Keratinocyte (primary cell): ENCODE data around the gene CAPN15. TPM values are rescaled to one million over a fixed set of nuclear protein-coding genes. Genes with fewer than 3 reads are reported as not detected.

ENCODE experiments used
- DNase-seq: peaks from one replicate; pipeline ENCODE4 v3.0.0-alpha.2; 2011; ENCODE audit warnings: low read depth, missing footprints, low spot score
- FAIRE-seq: peaks from 2 replicates; lab custom pipeline; 2011; peaks lifted over from hg19 to GRCh38; lab: Jason Lieb, UNC
- H2AFZ ChIP-seq: 2 replicates; pipeline ENCODE4 v1.6.0; 2012; ENCODE audit warnings: low read length, control low read depth, inconsistent platforms; ENCODE audit not compliant: control insufficient read depth
- H3K27ac ChIP-seq: 2 replicates; pipeline ENCODE4 v1.5.1; 2011; ENCODE audit warnings: low read length; ENCODE audit not compliant: control insufficient read depth, insufficient read depth
- H3K27me3 ChIP-seq: 3 replicates; pipeline ENCODE4 v1.6.0; 2011; ENCODE audit warnings: low read length; ENCODE audit not compliant: control insufficient read depth, insufficient read depth; ENCODE audit errors: extremely low read depth
- H3K36me3 ChIP-seq, 2 experiments: 2 replicates in 1 of 2; 3 replicates in 1 of 2; pipeline ENCODE4 v1.5.1; 2011; ENCODE audit warnings: low read length in 2 of 2, mild to moderate bottlenecking in 1 of 2; ENCODE audit not compliant: control insufficient read depth in 2 of 2, insufficient read depth in 2 of 2; ENCODE audit errors: extremely low read depth in 1 of 2
- H3K4me1 ChIP-seq: 3 replicates; pipeline ENCODE4 v1.5.1; 2011; ENCODE audit warnings: low read length; ENCODE audit not compliant: control insufficient read depth, insufficient read depth; ENCODE audit errors: extremely low read depth
- H3K4me2 ChIP-seq: 3 replicates; pipeline ENCODE4 v1.6.0; 2011; ENCODE audit warnings: low read depth, low read length; ENCODE audit not compliant: control insufficient read depth, insufficient read depth; ENCODE audit errors: extremely low read depth
- H3K4me3 ChIP-seq, 3 experiments: fragments of 200-600 bp in 1 of 3; sonication (generic) in 1 of 3; 2 replicates in 2 of 3; 3 replicates in 1 of 3; pipeline ENCODE4 v1.5.1; 2011 to 2016; ENCODE audit warnings: low read length in 3 of 3, mild to moderate bottlenecking in 3 of 3, control low read depth in 2 of 3, inconsistent platforms in 1 of 3, low read depth in 1 of 3, mixed read lengths in 1 of 3, mixed run types in 1 of 3, moderate library complexity in 1 of 3; ENCODE audit not compliant: control insufficient read depth in 2 of 3, insufficient read depth in 2 of 3; ENCODE audit errors: extremely low read depth in 1 of 3
- H3K79me2 ChIP-seq: 2 replicates; pipeline ENCODE4 v1.6.0; 2012; ENCODE audit warnings: low read length; ENCODE audit not compliant: control insufficient read depth, insufficient read depth
- H3K9ac ChIP-seq: 3 replicates; pipeline ENCODE4 v1.6.0; 2011; ENCODE audit warnings: low read length; ENCODE audit not compliant: control insufficient read depth, insufficient read depth; ENCODE audit errors: extremely low read depth
- H3K9me1 ChIP-seq: 3 replicates; pipeline ENCODE4 v1.6.0; 2011; ENCODE audit warnings: low read length; ENCODE audit not compliant: control insufficient read depth, insufficient read depth; ENCODE audit errors: extremely low read depth
- H3K9me3 ChIP-seq: 2 replicates; pipeline ENCODE4 v1.5.1; 2012; ENCODE audit warnings: low read depth, low read length; ENCODE audit not compliant: control insufficient read depth
- H4K20me1 ChIP-seq: 3 replicates; pipeline ENCODE4 v1.6.0; 2011; ENCODE audit warnings: low read length; ENCODE audit not compliant: control insufficient read depth, insufficient read depth; ENCODE audit errors: extremely low read depth
- EZH2 ChIP-seq: IDR thresholded peaks from one replicate; pipeline ENCODE4 v1.6.1; 2012; ENCODE audit warnings: inconsistent platforms, mild to moderate bottlenecking, low read length, moderate library complexity
- dilution Hi-C: fragments of 300-500 bp; cut with MboI; formaldehyde crosslinking; loops from one replicate; pipeline ENCODE4 v1.7.0; 2020; ENCODE audit warnings: low sequenced_read_pairs; ENCODE audit not compliant: extremely low pct_ligation_motif_present
- polyA plus RNA-seq, 5 experiments: library from polyadenylated mRNA; depleted of rRNA in 3 of 5; stranded (reverse) in 3 of 5; stranded (forward) in 1 of 5; unstranded in 1 of 5; fragments of >200 nt; gene quantifications; 1 replicate in 1 of 5; 2 replicates in 3 of 5; 3 replicates in 1 of 5; pipeline versions ENCODE4 v1.2.1 to v1.2.3, GENCODE V29; 2011 to 2012; ENCODE audit warnings: missing spikeins in 2 of 5, low read depth in 1 of 5, low replicate concordance in 1 of 5
- TF ChIP-seq, protein P1 (sequence below), 3 experiments: IDR thresholded peaks in 1 of 3; conservative IDR thresholded peaks in 1 of 3; optimal IDR thresholded peaks in 1 of 3; 2 replicates in 2 of 3; 3 replicates in 1 of 3; pipeline versions ENCODE3 to v1.5.1; 2011; ENCODE audit warnings: low read length in 3 of 3, mild to moderate bottlenecking in 3 of 3, moderate library complexity in 2 of 3, control low read depth in 1 of 3, inconsistent platforms in 1 of 3; ENCODE audit not compliant: insufficient read depth in 2 of 3; ENCODE audit errors: extremely low read depth in 1 of 3

The CAPN15 gene
- polyA plus RNA-seq, 1 donor (not counting 4 experiments of a cell fraction or from before 2014, with no cell fraction given): 7.9 TPM

DNA sequence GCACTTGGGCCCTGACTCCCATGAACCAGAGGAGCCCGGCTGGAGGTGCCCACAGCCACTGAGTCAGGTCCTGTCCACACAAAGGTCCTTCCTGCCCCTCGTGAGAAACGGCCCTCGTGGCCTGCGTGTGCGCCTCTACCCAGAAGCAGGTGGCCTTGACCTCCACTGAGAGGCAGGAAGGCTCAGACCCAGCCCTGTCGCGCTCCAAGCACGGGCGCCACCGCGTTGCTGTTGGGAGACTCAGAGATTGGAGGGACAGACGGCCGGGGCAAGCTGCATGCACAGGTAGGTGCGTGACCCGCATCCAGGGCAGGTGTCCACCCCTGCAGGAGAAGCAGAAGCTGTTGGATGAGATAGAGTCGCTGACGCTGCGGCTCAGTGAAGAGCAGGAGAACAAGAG, 8.1 kb upstream of the CAPN15 start:
- H3K27me3 ChIP-seq: no peaks in the 10 kb centered on the region
- H3K27ac ChIP-seq: no peak overlapping the region
- H3K9me1 ChIP-seq: no peaks in the 10 kb centered on the region
- H4K20me1 ChIP-seq: peaks cover 5% of the 10 kb centered on the region
- peaks cover 5% of the 10 kb centered on the region for H3K79me2 ChIP-seq
- no peak overlapping the region for H3K9ac ChIP-seq
- peaks cover 9% of the 10 kb centered on the region for H3K4me1 ChIP-seq
- peaks cover 7 to 18% of the 10 kb centered on the region in 2 experiments for H3K36me3 ChIP-seq
- no peak overlapping the region for H3K4me3 ChIP-seq
- H3K9me3 ChIP-seq: no peaks in the 10 kb centered on the region
- no peak overlapping the region for H3K4me2 ChIP-seq
- DNase-seq: no peak
- no peak overlapping the region for H2AFZ ChIP-seq
- dilution Hi-C loops: no loop called here
- no peak for FAIRE-seq
- no peak for TF ChIP-seq EZH2
- TF ChIP-seq, protein P1, sequence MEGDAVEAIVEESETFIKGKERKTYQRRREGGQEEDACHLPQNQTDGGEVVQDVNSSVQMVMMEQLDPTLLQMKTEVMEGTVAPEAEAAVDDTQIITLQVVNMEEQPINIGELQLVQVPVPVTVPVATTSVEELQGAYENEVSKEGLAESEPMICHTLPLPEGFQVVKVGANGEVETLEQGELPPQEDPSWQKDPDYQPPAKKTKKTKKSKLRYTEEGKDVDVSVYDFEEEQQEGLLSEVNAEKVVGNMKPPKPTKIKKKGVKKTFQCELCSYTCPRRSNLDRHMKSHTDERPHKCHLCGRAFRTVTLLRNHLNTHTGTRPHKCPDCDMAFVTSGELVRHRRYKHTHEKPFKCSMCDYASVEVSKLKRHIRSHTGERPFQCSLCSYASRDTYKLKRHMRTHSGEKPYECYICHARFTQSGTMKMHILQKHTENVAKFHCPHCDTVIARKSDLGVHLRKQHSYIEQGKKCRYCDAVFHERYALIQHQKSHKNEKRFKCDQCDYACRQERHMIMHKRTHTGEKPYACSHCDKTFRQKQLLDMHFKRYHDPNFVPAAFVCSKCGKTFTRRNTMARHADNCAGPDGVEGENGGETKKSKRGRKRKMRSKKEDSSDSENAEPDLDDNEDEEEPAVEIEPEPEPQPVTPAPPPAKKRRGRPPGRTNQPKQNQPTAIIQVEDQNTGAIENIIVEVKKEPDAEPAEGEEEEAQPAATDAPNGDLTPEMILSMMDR (optimal IDR thresholded peaks at IDR 0.05 in 1 of 3, IDR thresholded peaks at IDR 0.05 in 1 of 3, conservative IDR thresholded peaks at IDR 0.05 in 1 of 3; ENCODE audit: extremely low read depth in 1 of 3, insufficient read depth in 2 of 3, low read length in 3 of 3): no peak

DNA sequence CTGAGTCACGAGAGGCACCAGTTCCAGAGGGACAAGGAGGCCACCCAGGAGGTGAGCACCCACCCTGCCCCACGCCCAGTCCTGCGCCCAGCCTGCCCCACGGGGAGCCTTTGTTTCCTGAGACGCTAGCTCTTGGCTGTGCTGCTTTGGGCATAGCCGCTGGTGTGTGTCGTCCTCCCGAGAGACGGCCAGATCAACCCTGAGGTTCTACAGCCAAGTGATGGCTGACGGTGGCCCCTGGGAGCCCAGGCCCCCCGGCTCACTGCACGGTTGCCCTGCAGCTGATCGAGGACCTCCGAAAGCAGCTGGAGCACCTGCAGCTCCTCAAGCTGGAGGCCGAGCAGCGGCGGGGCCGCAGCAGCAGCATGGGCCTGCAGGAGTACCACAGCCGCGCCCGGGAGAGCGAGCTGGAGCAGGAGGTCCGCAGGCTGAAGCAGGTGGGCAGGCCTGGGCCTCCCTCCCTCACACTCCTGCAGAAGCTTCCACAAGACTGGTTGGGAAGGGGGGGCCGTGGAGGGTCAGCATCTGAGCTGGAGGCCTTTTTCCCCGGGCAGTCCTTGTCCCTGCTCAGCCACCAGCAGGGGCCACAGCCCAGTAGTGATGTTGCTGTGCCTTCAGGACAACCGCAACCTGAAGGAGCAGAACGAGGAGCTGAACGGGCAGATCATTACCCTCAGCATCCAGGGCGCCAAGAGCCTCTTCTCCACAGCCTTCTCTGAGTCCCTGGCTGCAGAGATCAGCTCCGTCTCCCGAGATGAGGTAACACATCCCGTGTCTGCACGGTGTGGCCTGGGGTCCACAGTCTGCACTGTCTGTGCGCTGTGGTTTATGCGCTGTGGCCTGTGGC, 7.4 kb upstream of the CAPN15 start:
- Histone ChIP-seq H3K36me3 (peaks cover 7 to 18% of the 10 kb centered on the region in 2 experiments), H3K9me1 (peaks cover 1% of the 10 kb centered on the region)
- dilution Hi-C loops: no loop called here

More for the DNA sequence above, 7.4 kb upstream of the CAPN15 start:
- TF ChIP-seq EZH2: no peak
- TF ChIP-seq, protein P1 (optimal IDR thresholded peaks at IDR 0.05 in 1 of 3, IDR thresholded peaks at IDR 0.05 in 1 of 3, conservative IDR thresholded peaks at IDR 0.05 in 1 of 3; ENCODE audit: extremely low read depth in 1 of 3, insufficient read depth in 2 of 3, low read length in 3 of 3): no peak
- Histone ChIP-seq H3K9me3 (no peaks in the 10 kb centered on the region), H3K27me3 (no peaks in the 10 kb centered on the region), H2AFZ (no peak overlapping the region), H3K9ac (no peak overlapping the region), H3K4me3 (no peak overlapping the region), H3K79me2 (peaks cover 8% of the 10 kb centered on the region), H3K4me2 (no peak overlapping the region), H3K27ac (no peak overlapping the region), H3K4me1 (peaks cover 14% of the 10 kb centered on the region), H4K20me1 (peaks cover 7% of the 10 kb centered on the region)
- FAIRE-seq (no peak), DNase-seq (no peak)
